ENCODE measurements around the gene GPR65. TPM values are rescaled to one million over a fixed set of nuclear protein-coding genes. Genes with fewer than 3 reads are reported as not detected.

The GPR65 gene
- polyA plus RNA-seq, 1 of the 3 experiments (the other 2 are of a cell fraction), result under 0.01 TPM

DNA sequence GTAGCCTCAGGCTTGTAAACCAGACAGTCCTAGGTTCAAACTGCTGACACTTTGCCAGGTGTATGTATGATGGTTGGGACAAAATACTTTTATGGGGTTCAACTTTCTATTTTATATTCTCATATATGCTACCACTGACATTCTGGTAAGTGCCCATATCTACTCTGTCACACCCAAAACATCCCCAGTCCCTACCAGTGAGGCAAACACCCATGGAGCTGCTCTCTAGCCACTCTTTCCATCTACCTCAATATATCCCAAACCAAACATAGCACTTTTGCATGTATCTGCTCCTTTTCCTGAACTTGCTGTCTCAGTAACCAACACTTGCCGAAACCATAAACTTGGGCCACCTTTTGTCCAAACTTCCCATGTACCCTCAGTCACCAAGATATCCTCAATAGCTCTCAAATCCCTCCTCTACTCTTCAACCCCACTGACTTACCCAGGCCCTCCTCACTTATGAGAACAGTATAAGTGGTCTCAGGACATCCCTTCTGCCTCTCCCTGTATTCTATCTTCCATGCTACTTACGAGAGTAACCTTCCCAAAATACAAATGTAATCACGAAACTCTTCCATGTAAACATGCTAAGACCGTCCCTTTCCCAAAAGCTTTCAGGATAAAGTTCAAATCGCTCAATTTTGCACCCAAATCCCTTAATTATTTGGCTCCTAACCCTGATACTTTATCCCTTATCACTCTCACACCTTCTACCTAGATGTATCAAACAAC lies 15.5 kb upstream of the GPR65 start:
- peaks cover 2 to 5% of the 10 kb centered on the region in 2 experiments for H3K36me3 ChIP-seq (replicated peaks in 1 of 2; ENCODE audit: control insufficient read depth in 1 of 2, insufficient read depth in 2 of 2, low read length in 1 of 2)
- no peak overlapping the region for H3K4me2 ChIP-seq
- no peaks in the 10 kb centered on the region for H3K9me2 ChIP-seq
- no peak for DNase-seq
- ChIA-PET POLR2A (no interaction called here), CTCF (no interaction called here)
- H3K27ac ChIP-seq (ENCODE audit: low read depth in 2 of 2, low read length in 1 of 2), result no peak overlapping the region
- no peak overlapping the region for H2AFZ ChIP-seq (ENCODE audit: low read depth)
- peaks cover 0 to 7% of the 10 kb centered on the region in 2 experiments; a peak in 1 of 4 replicates for H3K4me1 ChIP-seq (ENCODE audit: control insufficient read depth in 1 of 2, insufficient read depth in 2 of 2, low read depth in 1 of 2, low read length in 1 of 2)
- H3K4me3 ChIP-seq (ENCODE audit: low read depth in 2 of 2, low read length in 1 of 2), result no peak overlapping the region
- no peaks in the 10 kb centered on the region for H3K9me3 ChIP-seq
- no peaks in the 10 kb centered on the region for H4K20me1 ChIP-seq (ENCODE audit: insufficient read depth)
- no peaks in the 10 kb centered on the region for H3K79me2 ChIP-seq (ENCODE audit: insufficient read depth)
- WGBS (ENCODE audit: low lambda C conversion rate), result 96% methylated on average over 5 of the region's 5 CpGs
- TF ChIP-seq FOSL2 (IDR thresholded peaks at IDR 0.05; ENCODE audit: borderline replicate concordance, low read depth), result no peak
- TF ChIP-seq, protein P1, sequence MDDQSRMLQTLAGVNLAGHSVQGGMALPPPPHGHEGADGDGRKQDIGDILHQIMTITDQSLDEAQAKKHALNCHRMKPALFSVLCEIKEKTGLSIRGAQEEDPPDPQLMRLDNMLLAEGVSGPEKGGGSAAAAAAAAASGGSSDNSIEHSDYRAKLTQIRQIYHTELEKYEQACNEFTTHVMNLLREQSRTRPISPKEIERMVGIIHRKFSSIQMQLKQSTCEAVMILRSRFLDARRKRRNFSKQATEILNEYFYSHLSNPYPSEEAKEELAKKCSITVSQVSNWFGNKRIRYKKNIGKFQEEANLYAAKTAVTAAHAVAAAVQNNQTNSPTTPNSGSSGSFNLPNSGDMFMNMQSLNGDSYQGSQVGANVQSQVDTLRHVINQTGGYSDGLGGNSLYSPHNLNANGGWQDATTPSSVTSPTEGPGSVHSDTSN (IDR thresholded peaks at IDR 0.05), result no peak
- TF ChIP-seq ELF1 (IDR thresholded peaks at IDR 0.05), result no peak
- no peak for TF ChIP-seq REST (IDR thresholded peaks at IDR 0.05; ENCODE audit: low read depth, low read length)
- TF ChIP-seq TAF1 (IDR thresholded peaks at IDR 0.05; ENCODE audit: borderline replicate concordance, low read depth, low read length), result no peak
- TF ChIP-seq EP300 (IDR thresholded peaks at IDR 0.05; ENCODE audit: borderline replicate concordance in 1 of 2, low read depth in 1 of 2, low read length in 1 of 2), result no peak
- TF ChIP-seq POLR2AphosphoS5 (IDR thresholded peaks at IDR 0.05; ENCODE audit: low read depth, low read length), result no peak
- no peak for TF ChIP-seq IRF3 (IDR thresholded peaks at IDR 0.05; ENCODE audit: low read depth, low read length)
- TF ChIP-seq TCF12 (IDR thresholded peaks at IDR 0.05), result no peak
- no peak for TF ChIP-seq GABPA (IDR thresholded peaks at IDR 0.05; ENCODE audit: low read depth)
- TF ChIP-seq TEAD4 (IDR thresholded peaks at IDR 0.05; ENCODE audit: borderline replicate concordance, insufficient read depth), result no peak
- no peaks in the 10 kb centered on the region for H3F3A ChIP-seq (replicated peaks; ENCODE audit: insufficient read depth)
- no peak overlapping the region for H3K9ac ChIP-seq
- no peaks in the 10 kb centered on the region for H3K27me3 ChIP-seq (ENCODE audit: insufficient read depth)

GRCh38 chr14:87989956-87990299 lies 15.0 kb upstream of the GPR65 start:
- CTCF ChIA-PET, result no interaction called here
- Histone ChIP-seq H3K36me3 (replicated peaks in 1 of 2; ENCODE audit: control insufficient read depth in 1 of 2, insufficient read depth in 2 of 2, low read length in 1 of 2) (peaks cover 2 to 5% of the 10 kb centered on the region in 2 experiments), H3K4me2 (no peak overlapping the region), H3K9ac (no peak overlapping the region), H3K9me2 (no peaks in the 10 kb centered on the region), H3K9me3 (no peaks in the 10 kb centered on the region), H3F3A (replicated peaks; ENCODE audit: insufficient read depth) (no peaks in the 10 kb centered on the region), H3K27ac (ENCODE audit: low read depth in 2 of 2, low read length in 1 of 2) (no peak overlapping the region), H3K27me3 (ENCODE audit: insufficient read depth) (no peaks in the 10 kb centered on the region), H2AFZ (ENCODE audit: low read depth) (no peak overlapping the region), H4K20me1 (ENCODE audit: insufficient read depth) (no peaks in the 10 kb centered on the region), H3K79me2 (ENCODE audit: insufficient read depth) (no peaks in the 10 kb centered on the region), H3K4me3 (ENCODE audit: low read depth in 2 of 2, low read length in 1 of 2) (no peak overlapping the region), H3K4me1 (ENCODE audit: control insufficient read depth in 1 of 2, insufficient read depth in 2 of 2, low read depth in 1 of 2, low read length in 1 of 2) (peaks cover 0 to 7% of the 10 kb centered on the region in 2 experiments; a peak in 1 of 4 replicates)
- WGBS (ENCODE audit: low lambda C conversion rate), result 93% methylated on average over 2 of the region's 2 CpGs
- no peak for TF ChIP-seq CTCF (IDR thresholded peaks at IDR 0.05)
- TF ChIP-seq GATA2 (CRISPR knock-in tag; IDR thresholded peaks at IDR 0.05), result no peak
- POLR2A ChIA-PET, result no interaction called here
- no peak for DNase-seq
